Esophagus squamous epithelium (tissue), 4 donors: ENCODE results near the gene NXT1.

Experiments used
- CTCF ChIP-seq, 6 experiments: fragments of 450-650 bp in 4 of 6; fragments of 200-600 bp in 2 of 6; sonication (generic) in 2 of 6; IDR thresholded peaks; one replicate each; pipeline ENCODE4 v1.5.1; 2016 to 2019; ENCODE audit warnings: antibody characterized with exemption in 6 of 6, mild to moderate bottlenecking in 4 of 6, moderate library complexity in 4 of 6
- POLR2A ChIP-seq, 4 donors: fragments of 450-650 bp; IDR thresholded peaks; one replicate each; pipeline ENCODE4 v1.6.1; 2017; ENCODE audit warnings: antibody characterized with exemption in 4 of 4, mild to moderate bottlenecking in 4 of 4, moderate library complexity in 3 of 4

- TF ChIP-seq CTCF (IDR thresholded peaks at IDR 0.05) (no peak), POLR2A (IDR thresholded peaks at IDR 0.05) (no peak)
Measured at GRCh38 chr20:23363257-23363649, 12.7 kb downstream of the NXT1 start.
